WTC11 (cell line): ENCODE data around the gene GPRIN2. TPM values are rescaled to one million over a fixed set of nuclear protein-coding genes. Genes with fewer than 3 reads are reported as not detected.
A peak's percentile ranks its signal among the peaks of the same experiment; 100 is the strongest.
"Not testable (repeated sequence)": the region's sequence is repeated elsewhere in the genome, so short reads cannot be mapped to it uniquely, and the experiment has no call there.

ENCODE experiments used
- ATAC-seq: fragments of 200-7000 bp; cut with Tn5 transposase; 2 replicates; pipeline ENCODE4 v1.10.0; 2021; ENCODE audit warnings: mild to moderate bottlenecking, moderate library complexity
- CTCF ChIA-PET: fragments of 300-600 bp; sonication (Branson Sonifier 250); formaldehyde crosslinking; loops from one replicate; lab custom pipeline; 2021; ENCODE audit warnings: antibody characterized with exemption; lab: Charles Lee
- POLR2A ChIA-PET: fragments of 350-600 bp; sonication (Branson Sonifier 250); formaldehyde crosslinking; loops from one replicate; lab custom pipeline; 2021; ENCODE audit warnings: antibody characterized with exemption; lab: Charles Lee
- DNase-seq: peaks from one replicate; pipeline ENCODE4 v3.0.0; 2021; ENCODE audit warnings: low spot score
- H3K27ac Mint-ChIP-seq: 2 replicates; pipeline ENCODE4 v1.8.0; 2021; ENCODE audit warnings: mixed read lengths
- H3K27me3 Mint-ChIP-seq: 2 replicates; pipeline ENCODE4 v1.8.0; 2021; ENCODE audit warnings: low read depth, mild to moderate bottlenecking, moderate library complexity, mixed read lengths
- H3K36me3 Mint-ChIP-seq: 2 replicates; pipeline ENCODE4 v1.8.0; 2021; ENCODE audit warnings: mixed read lengths
- H3K4me1 Mint-ChIP-seq: 2 replicates; pipeline ENCODE4 v1.8.0; 2022; ENCODE audit warnings: mixed read lengths
- H3K4me3 Mint-ChIP-seq: 2 replicates; pipeline ENCODE4 v1.8.0; 2021; ENCODE audit warnings: mild to moderate bottlenecking, moderate library complexity, mixed read lengths
- H3K9me3 Mint-ChIP-seq: 2 replicates; pipeline ENCODE4 v1.8.0; 2021; ENCODE audit warnings: mixed read lengths
- ARID4B ChIP-seq: sonication (generic); formaldehyde crosslinking; IDR thresholded peaks from 2 replicates; pipeline ENCODE4 v1.8.0; 2023; ENCODE audit warnings: missing genetic modification reagents, mild to moderate bottlenecking, borderline replicate concordance
- CDX4 ChIP-seq: fragments of 250-450 bp; sonication (Bioruptor Pico); IDR thresholded peaks from 2 replicates; pipeline ENCODE4 v1.9.0; 2021; ENCODE audit warnings: moderate library complexity, mild to moderate bottlenecking, inconsistent platforms, borderline replicate concordance
- CTCF ChIP-seq: fragments of 200-600 bp; IDR thresholded peaks from 2 replicates; pipeline ENCODE4 v1.8.0; 2022; ENCODE audit warnings: antibody characterized with exemption
- E2F1 ChIP-seq: sonication (generic); formaldehyde crosslinking; IDR thresholded peaks from 2 replicates; pipeline ENCODE4 v1.8.0; 2022; ENCODE audit warnings: mild to moderate bottlenecking, missing genetic modification reagents
- E2F5 ChIP-seq: sonication (generic); formaldehyde crosslinking; IDR thresholded peaks from 2 replicates; pipeline ENCODE4 v1.8.1; 2022; ENCODE audit warnings: mild to moderate bottlenecking, moderate library complexity, missing genetic modification reagents
- GRHL2 ChIP-seq: fragments of 250-450 bp; sonication (Bioruptor Pico); IDR thresholded peaks from 2 replicates; pipeline ENCODE4 v1.8.0; 2022; ENCODE audit warnings: mild to moderate bottlenecking, moderate library complexity; ENCODE audit not compliant: insufficient replicate concordance, severe bottlenecking
- IRF2 ChIP-seq: sonication (generic); formaldehyde crosslinking; IDR thresholded peaks from 2 replicates; pipeline ENCODE4 v1.8.0; 2022; ENCODE audit warnings: low read depth, missing genetic modification reagents, borderline replicate concordance
- MYBL2 ChIP-seq: sonication (generic); formaldehyde crosslinking; IDR thresholded peaks from 2 replicates; pipeline ENCODE4 v1.8.1; 2023; ENCODE audit warnings: mild to moderate bottlenecking, moderate library complexity, missing genetic modification reagents
- ZMAT4 ChIP-seq: fragments of 250-450 bp; sonication (Bioruptor Pico); IDR thresholded peaks from 2 replicates; pipeline ENCODE4 v1.9.0; 2021; ENCODE audit warnings: mild to moderate bottlenecking
- ZNF532 ChIP-seq: fragments of 250-450 bp; sonication (Bioruptor Pico); IDR thresholded peaks from 2 replicates; pipeline ENCODE4 v1.9.0; 2021; ENCODE audit warnings: mild to moderate bottlenecking, borderline replicate concordance
- ZSCAN18 ChIP-seq: fragments of 250-450 bp; sonication (Bioruptor Pico); IDR thresholded peaks from 2 replicates; pipeline ENCODE4 v2.1.2; 2022; ENCODE audit warnings: mild to moderate bottlenecking, moderate library complexity
- total RNA-seq: library from RNA; stranded (reverse); gene quantifications from 3 replicates; pipeline ENCODE4 v1.2.3, GENCODE V29; 2021

The GPRIN2 gene
- total RNA-seq, 1 experiment from 2014 or later = 17.5 TPM

- not testable (repeated sequence) for H3K27ac Mint-ChIP-seq, H3K27me3 Mint-ChIP-seq, H3K4me1 Mint-ChIP-seq
- peak; percentile 98 for ATAC-seq
- peak; percentile 32; the same call in 1 of the 2 replicates for TF ChIP-seq CTCF
- TF ChIP-seq, all 79 proteins: peak for 1; not testable (repeated sequence) for 78
- POLR2A ChIA-PET, H3K9me3 Mint-ChIP-seq, H3K4me3 Mint-ChIP-seq, H3K36me3 Mint-ChIP-seq: not testable (repeated sequence)
- CTCF ChIA-PET = interaction anchor here (1.0 to 1.2 kb wide), 3 partner anchors 9 to 337 kb away, joined by 5 to 7 read pairs (median 6); partner anchors contain the start of gene GPRIN2
- DNase-seq = peak; percentile 65
These were observed 9.3 kb upstream of the GPRIN2 start for GRCh38 chr10:46565591-46566332.

- H3K4me1 Mint-ChIP-seq = peaks cover 9% of the 10 kb centered on the region
- TF ChIP-seq GRHL2 (CRISPR knock-in tag) (no peak), ZMAT4 (no peak), MYBL2 (no peak), E2F1 (CRISPR knock-in tag) (no peak)
- DNase-seq (peak; percentile 7), ATAC-seq (no peak)
- no peaks in the 10 kb centered on the region for H3K36me3 Mint-ChIP-seq
- ChIA-PET CTCF (interaction anchor here (1.2 kb wide), 1 partner anchor 16 kb away, joined by 7 read pairs; no protein-coding TSS in a partner anchor), POLR2A (no interaction called here)
- H3K9me3 Mint-ChIP-seq = no peaks in the 10 kb centered on the region
- H3K27ac Mint-ChIP-seq = no peak overlapping the region
- no peaks in the 10 kb centered on the region; the same call in none of the 2 replicates for H3K27me3 Mint-ChIP-seq
- no peak overlapping the region for H3K4me3 Mint-ChIP-seq
These were observed 4.5 kb upstream of the GPRIN2 start for GRCh38 chr10:46560952-46561351.

GRCh38 chr10:46560381-46560780 lies 3.9 kb upstream of the GPRIN2 start:
- H3K9me3 Mint-ChIP-seq = no peaks in the 10 kb centered on the region
- DNase-seq = no peak

More at GRCh38 chr10:46560381-46560780, 3.9 kb upstream of the GPRIN2 start:
- no peak for ATAC-seq
- Mint-ChIP-seq H3K27ac (no peak overlapping the region), H3K4me3 (no peak overlapping the region), H3K27me3 (no peaks in the 10 kb centered on the region; the same call in none of the 2 replicates), H3K4me1 (peaks cover 9% of the 10 kb centered on the region), H3K36me3 (no peaks in the 10 kb centered on the region)
- TF ChIP-seq CDX4 (CRISPR knock-in tag) = no peak
- TF ChIP-seq E2F5 (CRISPR knock-in tag) = no peak
- TF ChIP-seq ARID4B (CRISPR knock-in tag) = no peak
- no peak for TF ChIP-seq IRF2 (CRISPR knock-in tag)
- TF ChIP-seq ZNF532 (CRISPR knock-in tag) = no peak
- TF ChIP-seq ZSCAN18 (CRISPR knock-in tag) = no peak
- CTCF ChIA-PET = interaction anchor here (1.2 kb wide), 1 partner anchor 15 kb away, joined by 7 read pairs; no protein-coding TSS in a partner anchor
- POLR2A ChIA-PET = no interaction called here
